ENCODE results near the gene DCC.

Gene DCC

DNA sequence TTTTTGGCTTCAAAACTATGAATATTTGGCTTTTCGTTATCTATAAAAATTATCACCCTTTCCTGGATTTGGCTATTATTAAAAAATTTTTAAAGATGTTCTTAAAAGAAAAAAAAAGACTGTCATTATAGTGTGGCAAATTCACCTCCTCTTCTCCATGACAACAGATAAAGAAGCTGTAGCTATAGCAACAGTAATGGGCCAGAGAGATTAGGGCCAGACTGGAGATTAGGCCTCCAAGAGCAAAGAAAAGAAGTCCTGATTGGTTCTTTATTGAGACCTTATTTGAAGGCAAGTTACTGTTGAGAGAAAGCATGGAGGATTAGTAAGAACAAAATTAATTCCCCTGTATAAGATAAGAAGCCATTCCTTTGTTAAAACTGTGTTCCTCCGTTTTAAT, 812.5 kb downstream of the DCC start:
- no peak overlapping the region for H3K4me3 ChIP-seq (replicated peaks; ENCODE audit: low read depth, low read length)
- DNase-seq (ENCODE audit: low read depth), result no peak
- TF ChIP-seq, protein P1, sequence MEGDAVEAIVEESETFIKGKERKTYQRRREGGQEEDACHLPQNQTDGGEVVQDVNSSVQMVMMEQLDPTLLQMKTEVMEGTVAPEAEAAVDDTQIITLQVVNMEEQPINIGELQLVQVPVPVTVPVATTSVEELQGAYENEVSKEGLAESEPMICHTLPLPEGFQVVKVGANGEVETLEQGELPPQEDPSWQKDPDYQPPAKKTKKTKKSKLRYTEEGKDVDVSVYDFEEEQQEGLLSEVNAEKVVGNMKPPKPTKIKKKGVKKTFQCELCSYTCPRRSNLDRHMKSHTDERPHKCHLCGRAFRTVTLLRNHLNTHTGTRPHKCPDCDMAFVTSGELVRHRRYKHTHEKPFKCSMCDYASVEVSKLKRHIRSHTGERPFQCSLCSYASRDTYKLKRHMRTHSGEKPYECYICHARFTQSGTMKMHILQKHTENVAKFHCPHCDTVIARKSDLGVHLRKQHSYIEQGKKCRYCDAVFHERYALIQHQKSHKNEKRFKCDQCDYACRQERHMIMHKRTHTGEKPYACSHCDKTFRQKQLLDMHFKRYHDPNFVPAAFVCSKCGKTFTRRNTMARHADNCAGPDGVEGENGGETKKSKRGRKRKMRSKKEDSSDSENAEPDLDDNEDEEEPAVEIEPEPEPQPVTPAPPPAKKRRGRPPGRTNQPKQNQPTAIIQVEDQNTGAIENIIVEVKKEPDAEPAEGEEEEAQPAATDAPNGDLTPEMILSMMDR (IDR thresholded peaks at IDR 0.05; ENCODE audit: low read length, missing control alignments), result no peak

GRCh38 chr18:53153281-53153680, 813.3 kb downstream of the DCC start:
- TF ChIP-seq, protein P1 (IDR thresholded peaks at IDR 0.05; ENCODE audit: low read length, missing control alignments), result no peak
- peak; percentile 2 for DNase-seq (ENCODE audit: low read depth)

DNA sequence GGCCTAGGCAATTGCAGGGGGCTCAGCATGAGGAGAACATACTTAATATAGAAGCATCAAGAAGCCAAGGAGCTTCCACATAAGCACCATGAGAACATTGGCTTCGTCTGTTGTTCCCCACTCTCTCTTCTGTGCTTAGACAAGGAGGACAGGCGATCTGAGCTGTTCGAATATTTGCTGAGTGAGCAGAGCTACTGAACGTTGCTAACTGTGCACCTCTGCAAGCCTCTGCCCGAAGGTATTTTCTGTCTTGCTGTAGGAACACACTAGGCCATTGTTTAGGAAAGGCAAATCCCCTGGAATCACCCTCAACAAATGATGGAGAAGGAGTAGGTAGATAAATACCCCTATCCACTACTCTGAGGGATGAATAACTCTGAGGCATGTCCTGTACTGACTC, 813.8 kb downstream of the DCC start:
- TF ChIP-seq, protein P1 (IDR thresholded peaks at IDR 0.05; ENCODE audit: low read length, missing control alignments), result no peak
- DNase-seq (ENCODE audit: low read depth), result no peak
- no peak overlapping the region for H3K4me3 ChIP-seq (replicated peaks; ENCODE audit: low read depth, low read length)

More at GRCh38 chr18:53153281-53153680, 813.3 kb downstream of the DCC start:
- H3K4me3 ChIP-seq (replicated peaks; ENCODE audit: low read depth, low read length), result no peak overlapping the region

GRCh38 chr18:53165770-53166169, 825.8 kb downstream of the DCC start:
- no peak overlapping the region for H3K4me3 ChIP-seq (replicated peaks; ENCODE audit: low read depth, low read length)
- DNase-seq (ENCODE audit: low read depth), result no peak
- TF ChIP-seq, protein P1 (IDR thresholded peaks at IDR 0.05; ENCODE audit: low read length, missing control alignments), result no peak

DNA sequence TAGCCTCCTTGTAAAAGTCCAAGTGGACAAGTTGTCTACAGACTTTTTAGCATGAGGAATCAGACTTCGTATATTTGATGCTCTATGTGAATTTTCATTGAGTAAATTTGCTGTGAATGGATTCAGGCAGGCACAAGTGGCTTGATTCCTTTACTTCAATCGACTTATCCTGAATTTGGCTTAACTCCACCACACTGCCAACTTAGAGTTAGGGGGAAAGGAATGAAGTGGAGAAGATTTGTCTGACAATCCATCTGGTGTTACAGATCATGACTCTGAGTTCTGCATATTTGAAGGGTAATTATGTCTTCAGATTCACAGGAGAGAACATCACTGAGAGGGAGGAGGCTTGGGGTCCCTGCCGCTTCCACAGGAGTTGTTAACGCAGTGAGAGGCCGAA, 829.3 kb downstream of the DCC start:
- H3K4me3 ChIP-seq (replicated peaks; ENCODE audit: low read depth, low read length), result no peak overlapping the region
- no peak for DNase-seq (ENCODE audit: low read depth)
- TF ChIP-seq, protein P1 (IDR thresholded peaks at IDR 0.05; ENCODE audit: low read length, missing control alignments), result no peak

DNA sequence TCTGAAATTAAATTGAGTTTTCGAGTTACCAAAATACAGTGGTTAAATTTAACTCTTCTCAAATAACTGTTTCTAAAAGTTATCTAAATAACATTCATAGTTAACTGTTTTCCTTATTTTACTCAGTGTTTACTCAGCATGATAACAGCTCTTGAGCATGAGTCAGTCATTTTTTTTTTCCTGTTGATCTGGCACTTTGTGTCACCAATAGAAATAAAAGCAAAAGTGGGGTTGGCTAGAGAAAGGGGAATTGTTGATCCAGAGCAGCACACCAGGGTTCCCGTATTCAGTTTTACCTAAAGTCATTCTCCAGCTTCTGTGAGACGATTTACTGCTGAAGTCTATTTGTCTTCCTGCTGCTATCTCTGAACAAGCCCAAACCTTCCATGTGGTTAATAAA, 851.6 kb downstream of the DCC start:
- TF ChIP-seq, protein P1 (IDR thresholded peaks at IDR 0.05; ENCODE audit: low read length, missing control alignments), result no peak
- H3K4me3 ChIP-seq (replicated peaks; ENCODE audit: low read depth, low read length), result no peak overlapping the region
- no peak for DNase-seq (ENCODE audit: low read depth)

DNA sequence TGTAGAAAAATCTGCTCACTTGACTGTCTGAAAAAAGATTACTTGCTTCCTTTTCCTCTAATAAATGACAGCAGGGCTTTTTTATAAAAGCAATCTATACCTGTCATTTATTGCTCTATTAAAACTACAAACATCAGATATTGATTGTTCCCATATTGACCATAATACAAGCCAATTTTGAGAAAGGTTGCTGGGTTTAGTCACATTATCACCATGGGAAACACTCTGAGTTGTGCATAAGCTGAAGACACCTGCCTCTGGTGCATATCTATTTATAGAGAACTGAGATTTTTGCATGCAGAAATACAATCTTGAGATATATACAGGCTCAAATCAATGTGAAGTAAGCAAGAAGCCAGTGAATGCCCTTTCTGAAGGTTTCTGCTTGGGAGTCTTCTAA, 853.9 kb downstream of the DCC start:
- no peak overlapping the region for H3K4me3 ChIP-seq (replicated peaks; ENCODE audit: low read depth, low read length)
- TF ChIP-seq, protein P1 (IDR thresholded peaks at IDR 0.05; ENCODE audit: low read length, missing control alignments), result no peak
- no peak for DNase-seq (ENCODE audit: low read depth)
